Tibial nerve (tissue), 4 donors: ENCODE results near the gene TRMU.

Experiments
- CTCF ChIP-seq, 5 experiments: fragments of 200-600 bp in 3 of 5; fragments of 450-650 bp in 2 of 5; sonication (generic) in 3 of 5; IDR thresholded peaks; one replicate each; pipeline ENCODE4 v1.5.1; 2016 to 2019; ENCODE audit warnings: antibody characterized with exemption in 5 of 5, mild to moderate bottlenecking in 3 of 5, moderate library complexity in 2 of 5
- EP300 ChIP-seq, 2 donors: sonication (generic); formaldehyde crosslinking; IDR thresholded peaks; one replicate each; pipeline ENCODE4 v1.6.1; 2017; ENCODE audit warnings: antibody characterized with exemption in 2 of 2, mild to moderate bottlenecking in 1 of 2

- no peak for TF ChIP-seq CTCF (IDR thresholded peaks at IDR 0.05)
- TF ChIP-seq EP300 (IDR thresholded peaks at IDR 0.05) = no peak
Observed at GRCh38 chr22:46347646-46348045, 12.1 kb downstream of the TRMU start.
